ENCODE results near the gene GRB7.
"Not testable (repeated sequence)": the region's sequence is repeated elsewhere in the genome, so short reads cannot be mapped to it uniquely, and the experiment has no call there.

GRB7 gene

DNA sequence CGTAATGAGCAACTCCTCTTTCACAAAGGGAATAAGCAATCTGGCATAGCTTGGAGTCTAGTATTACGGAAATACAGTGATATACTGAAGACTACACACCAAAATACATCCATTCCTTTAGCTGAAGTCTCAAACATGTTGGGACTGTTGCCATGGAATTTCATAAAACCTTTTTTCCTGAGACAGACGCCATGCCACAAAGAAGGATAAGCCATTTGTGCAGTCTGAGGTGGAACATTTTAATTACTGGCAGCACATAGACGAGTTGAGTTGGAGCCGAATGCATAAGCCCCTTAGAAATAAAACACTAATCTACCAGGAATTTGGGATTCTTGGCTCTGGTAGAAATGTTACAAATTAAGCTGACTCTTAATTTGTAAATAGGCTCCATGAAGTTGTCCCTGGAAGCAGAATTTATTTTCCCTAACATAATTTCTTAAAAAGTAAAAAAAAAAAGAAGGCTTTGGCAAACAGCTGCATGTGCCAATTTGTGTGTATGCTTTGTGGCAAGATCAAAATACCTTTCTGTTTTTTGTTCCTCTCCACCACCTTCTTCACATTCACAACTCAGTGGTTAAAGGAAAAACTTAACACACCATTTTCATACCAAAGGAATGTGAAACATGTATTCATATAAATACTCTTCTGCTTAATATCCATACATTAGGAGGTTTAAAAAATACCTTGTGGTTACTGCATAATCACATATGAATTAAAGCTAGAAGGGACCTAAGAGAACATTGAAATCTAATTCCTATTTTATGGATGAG, 25.5 kb downstream of the GRB7 start:
- TF ChIP-seq, protein P1, sequence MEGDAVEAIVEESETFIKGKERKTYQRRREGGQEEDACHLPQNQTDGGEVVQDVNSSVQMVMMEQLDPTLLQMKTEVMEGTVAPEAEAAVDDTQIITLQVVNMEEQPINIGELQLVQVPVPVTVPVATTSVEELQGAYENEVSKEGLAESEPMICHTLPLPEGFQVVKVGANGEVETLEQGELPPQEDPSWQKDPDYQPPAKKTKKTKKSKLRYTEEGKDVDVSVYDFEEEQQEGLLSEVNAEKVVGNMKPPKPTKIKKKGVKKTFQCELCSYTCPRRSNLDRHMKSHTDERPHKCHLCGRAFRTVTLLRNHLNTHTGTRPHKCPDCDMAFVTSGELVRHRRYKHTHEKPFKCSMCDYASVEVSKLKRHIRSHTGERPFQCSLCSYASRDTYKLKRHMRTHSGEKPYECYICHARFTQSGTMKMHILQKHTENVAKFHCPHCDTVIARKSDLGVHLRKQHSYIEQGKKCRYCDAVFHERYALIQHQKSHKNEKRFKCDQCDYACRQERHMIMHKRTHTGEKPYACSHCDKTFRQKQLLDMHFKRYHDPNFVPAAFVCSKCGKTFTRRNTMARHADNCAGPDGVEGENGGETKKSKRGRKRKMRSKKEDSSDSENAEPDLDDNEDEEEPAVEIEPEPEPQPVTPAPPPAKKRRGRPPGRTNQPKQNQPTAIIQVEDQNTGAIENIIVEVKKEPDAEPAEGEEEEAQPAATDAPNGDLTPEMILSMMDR (IDR thresholded peaks at IDR 0.05; ENCODE audit: borderline replicate concordance, insufficient read depth, low read depth, low read length): no peak
- no peak overlapping the region for H3K4me3 ChIP-seq (ENCODE audit: low read depth, low read length)

GRCh38 chr17:39764171-39764570, 26.4 kb downstream of the GRB7 start:
- H3K4me3 ChIP-seq (ENCODE audit: low read depth, low read length): not testable (repeated sequence)

DNA sequence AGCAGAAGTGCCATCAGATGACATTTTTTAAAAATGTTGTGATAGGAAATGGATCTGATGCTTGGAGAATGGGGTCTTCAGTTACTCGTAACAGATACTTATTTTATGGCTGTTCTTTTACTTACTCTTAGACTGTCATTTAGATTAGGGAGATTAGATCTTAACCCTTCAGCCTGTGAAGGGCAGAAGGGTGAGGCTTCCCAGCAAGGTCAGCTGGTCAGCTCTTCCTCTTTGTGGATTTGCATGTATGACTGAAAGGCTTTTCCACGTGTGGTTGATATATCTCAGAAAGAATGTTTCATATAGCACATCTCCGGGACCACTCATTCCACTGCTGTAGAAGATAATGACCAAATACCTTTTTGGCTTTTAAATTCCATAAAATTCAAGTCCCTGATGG, 27.4 kb downstream of the GRB7 start:
- H3K4me3 ChIP-seq (ENCODE audit: low read depth, low read length): no peak overlapping the region
- TF ChIP-seq, protein P1 (IDR thresholded peaks at IDR 0.05; ENCODE audit: borderline replicate concordance, insufficient read depth, low read depth, low read length): no peak

GRCh38 chr17:39765766-39766165, 28.0 kb downstream of the GRB7 start:
- TF ChIP-seq, protein P1 (IDR thresholded peaks at IDR 0.05; ENCODE audit: borderline replicate concordance, insufficient read depth, low read depth, low read length): no peak
- H3K4me3 ChIP-seq (ENCODE audit: low read depth, low read length): no peak overlapping the region

DNA sequence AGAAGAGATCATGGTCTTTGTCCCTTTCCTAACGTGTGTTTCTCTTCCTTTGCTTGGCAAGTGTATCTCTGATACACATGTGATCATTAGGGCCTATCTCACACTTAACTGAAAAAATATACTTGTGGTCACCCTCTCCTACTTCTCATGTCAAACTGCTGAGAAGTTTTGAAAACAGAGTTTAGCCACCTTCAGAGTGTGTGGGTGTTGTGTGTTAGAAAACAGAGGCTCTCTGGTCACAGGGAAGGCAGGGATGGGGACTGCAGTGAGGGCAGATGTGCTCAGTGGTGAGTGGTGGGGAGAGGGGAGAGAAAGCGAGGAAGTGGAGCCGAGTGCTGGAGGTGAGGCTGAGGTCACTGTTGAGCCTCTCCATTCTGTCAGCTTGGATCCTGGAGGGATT, 29.4 kb downstream of the GRB7 start:
- H3K4me3 ChIP-seq (ENCODE audit: low read depth, low read length): no peak overlapping the region
- TF ChIP-seq, protein P1 (IDR thresholded peaks at IDR 0.05; ENCODE audit: borderline replicate concordance, insufficient read depth, low read depth, low read length): no peak

- H3K4me3 ChIP-seq (ENCODE audit: low read depth, low read length): no peak overlapping the region
- TF ChIP-seq, protein P1 (IDR thresholded peaks at IDR 0.05; ENCODE audit: borderline replicate concordance, insufficient read depth, low read depth, low read length): no peak
Observed at GRCh38 chr17:39769974-39770587, 32.3 kb downstream of the GRB7 start.

GRCh38 chr17:39772415-39772814, 34.7 kb downstream of the GRB7 start:
- peak overlapping the region; percentile 21 for H3K4me3 ChIP-seq (ENCODE audit: low read depth, low read length)
- TF ChIP-seq, protein P1 (IDR thresholded peaks at IDR 0.05; ENCODE audit: borderline replicate concordance, insufficient read depth, low read depth, low read length): no peak

Measured in GM12875 (cell line).